ENCODE measurements around the gene TMEM182.

DNA sequence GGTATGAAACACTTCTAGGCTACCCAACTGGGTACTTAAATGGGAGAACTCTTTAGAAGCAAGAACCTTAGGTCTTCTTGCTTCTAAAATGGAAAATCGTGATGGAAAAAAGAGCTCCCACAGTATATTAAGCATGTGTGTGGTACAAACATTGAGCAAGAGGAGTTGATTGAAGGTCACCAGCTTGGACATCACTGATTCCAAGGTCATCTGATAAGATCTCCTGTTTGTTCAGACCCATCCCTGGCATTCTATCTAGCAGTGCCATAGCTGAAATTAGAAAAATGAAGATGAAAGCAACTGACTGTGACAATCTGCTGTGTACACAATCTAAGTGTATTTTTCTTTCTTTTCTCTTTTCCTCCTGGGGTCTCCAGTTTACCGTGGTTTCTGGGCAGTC lies 35.7 kb downstream of the TMEM182 start:
- TF ChIP-seq CTCF (IDR thresholded peaks at IDR 0.05) (no peak), POLR2A (IDR thresholded peaks at IDR 0.05) (no peak)
